GM18868 (cell line): Measurements from ENCODE around the gene ELMO2.
A peak's percentile ranks its signal among the peaks of the same experiment; 100 is the strongest.

Experiments used
- ATAC-seq: cut with Tn5 transposase; IDR thresholded peaks from one replicate; pipeline ENCODE4 v1.9.1; 2021; ENCODE audit warnings: mild to moderate bottlenecking, moderate library complexity; ENCODE audit not compliant: unreplicated experiment

Gene ELMO2

GRCh38 chr20:46368902-46369268 lies 37.5 kb downstream of the ELMO2 start:
- no peak for ATAC-seq

GRCh38 chr20:46367967-46368901 lies 38.2 kb downstream of the ELMO2 start:
- ATAC-seq: peak; percentile 38

GRCh38 chr20:46367234-46367633 lies 39.2 kb downstream of the ELMO2 start:
- no peak for ATAC-seq

GRCh38 chr20:46366826-46367225 lies 39.6 kb downstream of the ELMO2 start:
- ATAC-seq: no peak

- ATAC-seq: no peak
These were observed 40.8 kb downstream of the ELMO2 start for GRCh38 chr20:46365487-46366220.

- ATAC-seq: no peak
These were observed 41.5 kb downstream of the ELMO2 start for GRCh38 chr20:46364670-46365486.

GRCh38 chr20:46363874-46364669 lies 42.3 kb downstream of the ELMO2 start:
- peak; percentile 71 for ATAC-seq

GRCh38 chr20:46362921-46363867 lies 43.2 kb downstream of the ELMO2 start:
- ATAC-seq: peak; percentile 5

GRCh38 chr20:46361811-46362210 lies 44.6 kb downstream of the ELMO2 start:
- no peak for ATAC-seq

GRCh38 chr20:46361381-46361780 lies 45.0 kb downstream of the ELMO2 start:
- no peak for ATAC-seq

- ATAC-seq: peak; percentile 65
These were observed 47.1 kb downstream of the ELMO2 start for GRCh38 chr20:46359233-46359751.

- ATAC-seq: no peak
These were observed 47.9 kb downstream of the ELMO2 start for GRCh38 chr20:46358346-46359058.

GRCh38 chr20:46357030-46357514 lies 49.3 kb downstream of the ELMO2 start:
- no peak for ATAC-seq

GRCh38 chr20:46356195-46357029 lies 50.0 kb downstream of the ELMO2 start:
- no peak for ATAC-seq

- ATAC-seq: no peak
These were observed 50.6 kb downstream of the ELMO2 start for GRCh38 chr20:46355778-46356177.

- no peak for ATAC-seq
These were observed 51.3 kb downstream of the ELMO2 start for GRCh38 chr20:46354920-46355654.

GRCh38 chr20:46354207-46354555 lies 52.2 kb downstream of the ELMO2 start:
- ATAC-seq: no peak
